NCI-H748 (cell line): ENCODE measurements around the gene PLCB2.

Experiments
- DNase-seq: peaks from one replicate; lab custom pipeline; 2025; ENCODE audit not compliant: unreplicated experiment; lab: John Stamatoyannopoulos, UW

Gene PLCB2

GRCh38 chr15:40342416-40343320, 34.9 kb upstream of the PLCB2 start:
- no peak for DNase-seq

- DNase-seq = peak; percentile 64
These were observed 33.1 kb upstream of the PLCB2 start, which contains the start of gene CCDC9B for GRCh38 chr15:40340740-40341400. TSS of gene CCDC9B (minus strand) at chr15:40340939. CDS start at chr15:40340819, 120 bp downstream.

GRCh38 chr15:40340038-40340739, 32.5 kb upstream of the PLCB2 start:
- no peak for DNase-seq

- no peak for DNase-seq
These were observed 31.8 kb upstream of the PLCB2 start for GRCh38 chr15:40339621-40339945.

GRCh38 chr15:40338921-40339620, 31.3 kb upstream of the PLCB2 start:
- DNase-seq = no peak

- DNase-seq = peak; percentile 62
These were observed 30.4 kb upstream of the PLCB2 start for GRCh38 chr15:40338041-40338657.

- no peak for DNase-seq
These were observed 29.9 kb upstream of the PLCB2 start for GRCh38 chr15:40337597-40337996.

- DNase-seq = no peak
These were observed 29.0 kb upstream of the PLCB2 start for GRCh38 chr15:40336744-40337122.

- DNase-seq = no peak
These were observed 28.4 kb upstream of the PLCB2 start for GRCh38 chr15:40335938-40336743.

- DNase-seq = no peak
These were observed 27.4 kb upstream of the PLCB2 start for GRCh38 chr15:40334941-40335795.

- DNase-seq = no peak
These were observed 26.8 kb upstream of the PLCB2 start for GRCh38 chr15:40334541-40334940.

- DNase-seq = no peak
These were observed 26.3 kb upstream of the PLCB2 start for GRCh38 chr15:40333922-40334492.

- no peak for DNase-seq
These were observed 24.5 kb upstream of the PLCB2 start for GRCh38 chr15:40332113-40332781.

- no peak for DNase-seq
These were observed 23.9 kb upstream of the PLCB2 start for GRCh38 chr15:40331637-40332036.

GRCh38 chr15:40331026-40331425, 23.3 kb upstream of the PLCB2 start:
- DNase-seq = no peak

GRCh38 chr15:40330368-40330836, 22.7 kb upstream of the PLCB2 start:
- DNase-seq = no peak

- no peak for DNase-seq
These were observed 22.1 kb upstream of the PLCB2 start for GRCh38 chr15:40329804-40330203.

- no peak for DNase-seq
These were observed 21.0 kb upstream of the PLCB2 start for GRCh38 chr15:40328751-40329150.
